Nephron (organoid): ENCODE measurements around the gene FGD3.

ENCODE experiments used
- H3K27ac Mint-ChIP-seq, 3 experiments: 2 replicates each; pipeline ENCODE4 v1.8.0; 2020; ENCODE audit warnings: mixed read lengths in 3 of 3, mild to moderate bottlenecking in 2 of 3, moderate library complexity in 1 of 3
- H3K27me3 Mint-ChIP-seq: 2 replicates; pipeline ENCODE4 v1.8.0; 2021; ENCODE audit warnings: low read depth, mild to moderate bottlenecking, moderate library complexity, mixed read lengths
- H3K36me3 Mint-ChIP-seq: 2 replicates; pipeline ENCODE4 v1.8.0; 2020; ENCODE audit warnings: low read depth, mixed read lengths
- H3K4me1 Mint-ChIP-seq: 2 replicates; pipeline ENCODE4 v1.8.0; 2020; ENCODE audit warnings: mixed read lengths
- H3K4me3 Mint-ChIP-seq, 3 experiments: 2 replicates each; pipeline ENCODE4 v1.8.0; 2020; ENCODE audit warnings: mild to moderate bottlenecking in 3 of 3, mixed read lengths in 3 of 3, moderate library complexity in 2 of 3
- H3K9me3 Mint-ChIP-seq: 2 replicates; pipeline ENCODE4 v1.8.0; 2020; ENCODE audit warnings: mixed read lengths
- CTCF ChIP-seq, 3 experiments: fragments of 200-600 bp; sonication (generic); IDR thresholded peaks; one replicate each; pipeline ENCODE4 v1.5.0; 2021; ENCODE audit warnings: antibody characterized with exemption in 3 of 3; ENCODE audit not compliant: unreplicated experiment in 3 of 3

Gene FGD3

GRCh38 chr9:92954049-92954861, 6.9 kb downstream of the FGD3 start:
- Mint-ChIP-seq H3K4me1 (peaks cover 7% of the 10 kb centered on the region), H3K27me3 (peaks cover 4% of the 10 kb centered on the region), H3K36me3 (no peaks in the 10 kb centered on the region), H3K4me3 (no peak overlapping the region), H3K9me3 (no peaks in the 10 kb centered on the region), H3K27ac (no peak overlapping the region)
- TF ChIP-seq CTCF (IDR thresholded peaks at IDR 0.05; ENCODE audit: unreplicated experiment in 3 of 3): no peak

- H3K9me3 Mint-ChIP-seq: no peaks in the 10 kb centered on the region
- peaks cover 7% of the 10 kb centered on the region for H3K4me1 Mint-ChIP-seq
- H3K36me3 Mint-ChIP-seq: no peaks in the 10 kb centered on the region
- TF ChIP-seq CTCF (IDR thresholded peaks at IDR 0.05; ENCODE audit: unreplicated experiment in 3 of 3): no peak
- no peak overlapping the region for H3K27ac Mint-ChIP-seq
- H3K4me3 Mint-ChIP-seq: no peak overlapping the region
- no peaks in the 10 kb centered on the region for H3K27me3 Mint-ChIP-seq
These were observed 7.6 kb downstream of the FGD3 start for GRCh38 chr9:92954886-92955285.

GRCh38 chr9:92960561-92961290, 13.4 kb downstream of the FGD3 start:
- H3K27me3 Mint-ChIP-seq: peaks cover 4% of the 10 kb centered on the region

GRCh38 chr9:92961627-92962302, 14.4 kb downstream of the FGD3 start:
- H3K36me3 Mint-ChIP-seq: no peaks in the 10 kb centered on the region
- H3K27ac Mint-ChIP-seq: no peak overlapping the region
- H3K4me1 Mint-ChIP-seq: peaks cover 4% of the 10 kb centered on the region
- H3K27me3 Mint-ChIP-seq: peaks cover 4% of the 10 kb centered on the region
- H3K9me3 Mint-ChIP-seq: no peaks in the 10 kb centered on the region
- no peak for TF ChIP-seq CTCF (IDR thresholded peaks at IDR 0.05; ENCODE audit: unreplicated experiment in 3 of 3)
- no peak overlapping the region for H3K4me3 Mint-ChIP-seq

More at GRCh38 chr9:92960561-92961290, 13.4 kb downstream of the FGD3 start:
- Mint-ChIP-seq H3K4me1 (peaks cover 3% of the 10 kb centered on the region), H3K36me3 (no peaks in the 10 kb centered on the region), H3K27ac (no peak overlapping the region), H3K9me3 (no peaks in the 10 kb centered on the region), H3K4me3 (no peak overlapping the region)
- no peak for TF ChIP-seq CTCF (IDR thresholded peaks at IDR 0.05; ENCODE audit: unreplicated experiment in 3 of 3)

GRCh38 chr9:92962303-92962649, 15.0 kb downstream of the FGD3 start:
- Mint-ChIP-seq H3K27me3 (peaks cover 4% of the 10 kb centered on the region), H3K4me1 (peaks cover 4% of the 10 kb centered on the region), H3K4me3 (no peak overlapping the region), H3K9me3 (no peaks in the 10 kb centered on the region), H3K36me3 (no peaks in the 10 kb centered on the region), H3K27ac (no peak overlapping the region)
- no peak for TF ChIP-seq CTCF (IDR thresholded peaks at IDR 0.05; ENCODE audit: unreplicated experiment in 3 of 3)
